Activated naive CD4-positive, alpha-beta T cell treated with anti-CD3 and anti-CD28 coated beads, Interleukin-2, amount 50 U/mL, for 24 hours (primary cell): ENCODE data around the gene HCAR2.
A peak's percentile ranks its signal among the peaks of the same experiment; 100 is the strongest.
"Not testable (repeated sequence)": the region's sequence is repeated elsewhere in the genome, so short reads cannot be mapped to it uniquely, and the experiment has no call there.

Experiments used
- H3K27ac Mint-ChIP-seq: one replicate; pipeline ENCODE4 v1.8.0; 2021; ENCODE audit warnings: mild to moderate bottlenecking, mixed read lengths
- H3K27me3 Mint-ChIP-seq: one replicate; pipeline ENCODE4 v1.8.0; 2021; ENCODE audit warnings: mixed read lengths
- H3K36me3 Mint-ChIP-seq: one replicate; pipeline ENCODE4 v1.8.0; 2021; ENCODE audit warnings: mixed read lengths
- H3K4me1 Mint-ChIP-seq: one replicate; pipeline ENCODE4 v1.8.0; 2021; ENCODE audit warnings: mixed read lengths
- H3K4me3 Mint-ChIP-seq: one replicate; pipeline ENCODE4 v1.8.0; 2021; ENCODE audit warnings: mild to moderate bottlenecking, mixed read lengths
- H3K9me3 Mint-ChIP-seq: one replicate; pipeline ENCODE4 v1.8.0; 2021; ENCODE audit warnings: mixed read lengths

HCAR2 gene

GRCh38 chr12:122725452-122726079 is 22.4 kb upstream of the HCAR2 start:
- Mint-ChIP-seq H3K4me3 (peak overlapping the region; percentile 75), H3K27ac (peak overlapping the region; percentile 88), H3K4me1 (peaks cover 52% of the 10 kb centered on the region)

GRCh38 chr12:122724641-122725243 is 21.6 kb upstream of the HCAR2 start:
- Mint-ChIP-seq H3K4me1 (peaks cover 49% of the 10 kb centered on the region), H3K4me3 (no peak overlapping the region), H3K27me3 (no peaks in the 10 kb centered on the region), H3K9me3 (no peaks in the 10 kb centered on the region), H3K36me3 (no peaks in the 10 kb centered on the region), H3K27ac (no peak overlapping the region)

More at GRCh38 chr12:122725452-122726079, 22.4 kb upstream of the HCAR2 start:
- no peaks in the 10 kb centered on the region for H3K27me3 Mint-ChIP-seq
- H3K9me3 Mint-ChIP-seq: no peaks in the 10 kb centered on the region
- no peaks in the 10 kb centered on the region for H3K36me3 Mint-ChIP-seq

- Mint-ChIP-seq H3K27me3 (no peaks in the 10 kb centered on the region), H3K4me3 (no peak overlapping the region), H3K9me3 (no peaks in the 10 kb centered on the region), H3K4me1 (peaks cover 33% of the 10 kb centered on the region), H3K27ac (no peak overlapping the region), H3K36me3 (no peaks in the 10 kb centered on the region)
These were observed 19.2 kb upstream of the HCAR2 start for GRCh38 chr12:122722387-122722786.

- Mint-ChIP-seq H3K4me1 (peaks cover 29% of the 10 kb centered on the region), H3K36me3 (no peaks in the 10 kb centered on the region), H3K4me3 (peak overlapping the region; percentile 43), H3K27ac (peak overlapping the region; percentile 70), H3K9me3 (no peaks in the 10 kb centered on the region), H3K27me3 (no peaks in the 10 kb centered on the region)
These were observed 17.9 kb upstream of the HCAR2 start for GRCh38 chr12:122721057-122721545.

DNA sequence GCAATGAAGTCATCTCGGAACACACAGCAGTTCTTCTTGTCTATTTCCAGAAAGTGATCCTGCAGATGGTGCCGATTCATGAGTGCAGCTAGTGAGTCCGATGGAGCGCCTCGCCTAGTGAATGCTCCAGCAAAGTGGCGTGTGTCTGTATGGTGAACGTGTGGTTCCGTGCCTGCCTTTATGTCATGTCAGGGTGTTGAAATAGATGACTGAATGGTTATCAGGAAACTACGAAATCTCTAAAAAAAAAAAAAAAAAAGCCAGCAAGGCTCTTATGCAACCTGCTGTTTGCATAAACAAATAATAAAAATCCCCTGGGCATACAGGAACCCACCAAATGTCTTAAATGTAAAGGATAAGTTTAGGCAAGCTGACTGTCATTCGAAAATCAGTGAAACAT is 13.5 kb upstream of the HCAR2 start, which contains the start of gene HCAR3:
Gene HCAR3, minus strand, starts transcription at position 154 of the 400 bp plus-strand sequence. Its CDS starts 74 bp downstream, at position 80.
- H3K36me3 Mint-ChIP-seq, H3K4me3 Mint-ChIP-seq, H3K27ac Mint-ChIP-seq, H3K27me3 Mint-ChIP-seq, H3K9me3 Mint-ChIP-seq: not testable (repeated sequence)
- peaks cover 11% of the 10 kb centered on the region for H3K4me1 Mint-ChIP-seq

- H3K4me1 Mint-ChIP-seq, H3K4me3 Mint-ChIP-seq, H3K27me3 Mint-ChIP-seq, H3K36me3 Mint-ChIP-seq, H3K27ac Mint-ChIP-seq, H3K9me3 Mint-ChIP-seq: not testable (repeated sequence)
These were observed 12.1 kb upstream of the HCAR2 start for GRCh38 chr12:122715211-122715610.

- not testable (repeated sequence) for H3K9me3 Mint-ChIP-seq, H3K36me3 Mint-ChIP-seq, H3K27me3 Mint-ChIP-seq, H3K4me3 Mint-ChIP-seq, H3K4me1 Mint-ChIP-seq, H3K27ac Mint-ChIP-seq
These were observed 10.5 kb upstream of the HCAR2 start for GRCh38 chr12:122713491-122714188.

DNA sequence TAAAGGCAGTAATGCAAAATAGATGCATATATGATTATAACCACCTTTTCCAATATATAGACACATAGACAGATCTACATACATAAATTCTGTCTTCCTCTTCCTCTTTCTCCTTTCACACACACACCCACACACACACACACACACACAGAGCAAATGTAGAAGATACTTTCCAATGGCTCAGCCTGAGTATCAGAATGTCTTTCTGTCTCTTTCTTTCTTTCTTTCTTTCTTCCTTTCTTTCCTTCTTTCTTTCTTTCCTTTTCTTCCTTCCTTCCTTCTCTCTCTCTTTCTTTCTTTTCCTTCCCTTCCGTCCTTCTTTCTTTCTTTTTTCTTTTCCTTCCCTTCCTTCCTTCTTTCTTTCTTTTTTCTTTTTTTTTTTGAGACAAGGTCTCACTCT is 8.1 kb upstream of the HCAR2 start:
- not testable (repeated sequence) for H3K4me3 Mint-ChIP-seq, H3K4me1 Mint-ChIP-seq, H3K36me3 Mint-ChIP-seq, H3K9me3 Mint-ChIP-seq, H3K27ac Mint-ChIP-seq, H3K27me3 Mint-ChIP-seq

DNA sequence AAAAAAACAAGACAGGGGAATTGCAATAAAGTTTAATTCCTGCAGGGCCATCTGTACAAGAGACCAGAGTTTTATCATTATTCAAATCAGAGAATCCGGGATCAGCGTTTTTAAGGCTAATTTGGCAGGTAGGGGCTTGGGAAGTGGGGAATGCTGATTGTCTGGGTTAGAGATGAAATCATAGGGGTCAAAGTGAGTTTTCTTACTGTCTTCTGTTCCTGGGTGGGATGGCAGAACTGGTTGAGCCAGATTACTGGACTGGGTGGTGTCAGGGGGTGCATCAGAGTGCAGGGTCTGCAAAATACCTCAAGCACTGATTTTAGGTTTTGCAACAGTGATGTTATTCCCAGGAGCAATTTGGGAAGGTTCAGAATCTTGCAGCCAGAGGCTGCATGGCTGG is 7.2 kb upstream of the HCAR2 start:
- H3K27me3 Mint-ChIP-seq, H3K4me3 Mint-ChIP-seq, H3K9me3 Mint-ChIP-seq, H3K27ac Mint-ChIP-seq, H3K36me3 Mint-ChIP-seq, H3K4me1 Mint-ChIP-seq: not testable (repeated sequence)

GRCh38 chr12:122709287-122709686 is 6.1 kb upstream of the HCAR2 start:
- H3K4me1 Mint-ChIP-seq, H3K27ac Mint-ChIP-seq, H3K9me3 Mint-ChIP-seq: not testable (repeated sequence)

GRCh38 chr12:122703841-122704240 is 684 bp upstream of the HCAR2 start:
- not testable (repeated sequence) for H3K36me3 Mint-ChIP-seq, H3K27ac Mint-ChIP-seq, H3K27me3 Mint-ChIP-seq, H3K4me3 Mint-ChIP-seq, H3K4me1 Mint-ChIP-seq, H3K9me3 Mint-ChIP-seq

More at GRCh38 chr12:122709287-122709686, 6.1 kb upstream of the HCAR2 start:
- H3K36me3 Mint-ChIP-seq, H3K27me3 Mint-ChIP-seq, H3K4me3 Mint-ChIP-seq: not testable (repeated sequence)

DNA sequence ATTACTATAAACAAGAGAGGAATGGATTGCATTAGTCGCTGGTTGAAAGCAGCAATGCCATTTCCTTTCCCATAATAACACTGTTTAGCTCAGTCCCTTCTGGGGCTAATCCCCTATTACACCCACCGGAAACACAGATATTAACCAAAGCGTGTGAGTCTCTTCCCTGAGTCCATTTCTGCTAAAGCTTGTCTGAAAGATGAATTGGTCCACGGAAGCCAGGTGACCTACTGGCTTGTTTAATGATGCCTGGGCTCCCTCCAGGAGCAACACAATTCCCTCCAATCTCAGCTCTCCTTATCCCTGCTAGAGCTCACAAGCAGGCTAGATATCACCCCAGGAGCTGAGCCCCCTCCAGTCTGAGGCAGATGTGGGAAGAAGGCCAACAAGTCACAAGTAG is 1.7 kb downstream of the HCAR2 start:
- H3K4me3 Mint-ChIP-seq, H3K9me3 Mint-ChIP-seq, H3K27ac Mint-ChIP-seq, H3K36me3 Mint-ChIP-seq, H3K27me3 Mint-ChIP-seq: not testable (repeated sequence)
- peaks cover 11% of the 10 kb centered on the region for H3K4me1 Mint-ChIP-seq

- H3K27me3 Mint-ChIP-seq, H3K9me3 Mint-ChIP-seq, H3K4me3 Mint-ChIP-seq, H3K36me3 Mint-ChIP-seq, H3K27ac Mint-ChIP-seq: not testable (repeated sequence)
- H3K4me1 Mint-ChIP-seq: peaks cover 11% of the 10 kb centered on the region
These were observed 3.0 kb downstream of the HCAR2 start for GRCh38 chr12:122700038-122700710.

GRCh38 chr12:122696922-122697321 is 6.2 kb downstream of the HCAR2 start:
- not testable (repeated sequence) for H3K36me3 Mint-ChIP-seq, H3K27me3 Mint-ChIP-seq, H3K4me3 Mint-ChIP-seq, H3K27ac Mint-ChIP-seq, H3K9me3 Mint-ChIP-seq
- H3K4me1 Mint-ChIP-seq: peaks cover 11% of the 10 kb centered on the region

- no peaks in the 10 kb centered on the region for H3K4me1 Mint-ChIP-seq
- no peaks in the 10 kb centered on the region for H3K36me3 Mint-ChIP-seq
- H3K4me3 Mint-ChIP-seq: no peak overlapping the region
- no peaks in the 10 kb centered on the region for H3K27me3 Mint-ChIP-seq
- no peaks in the 10 kb centered on the region for H3K9me3 Mint-ChIP-seq
- H3K27ac Mint-ChIP-seq: no peak overlapping the region
These were observed 11.6 kb downstream of the HCAR2 start for GRCh38 chr12:122691566-122691965.

DNA sequence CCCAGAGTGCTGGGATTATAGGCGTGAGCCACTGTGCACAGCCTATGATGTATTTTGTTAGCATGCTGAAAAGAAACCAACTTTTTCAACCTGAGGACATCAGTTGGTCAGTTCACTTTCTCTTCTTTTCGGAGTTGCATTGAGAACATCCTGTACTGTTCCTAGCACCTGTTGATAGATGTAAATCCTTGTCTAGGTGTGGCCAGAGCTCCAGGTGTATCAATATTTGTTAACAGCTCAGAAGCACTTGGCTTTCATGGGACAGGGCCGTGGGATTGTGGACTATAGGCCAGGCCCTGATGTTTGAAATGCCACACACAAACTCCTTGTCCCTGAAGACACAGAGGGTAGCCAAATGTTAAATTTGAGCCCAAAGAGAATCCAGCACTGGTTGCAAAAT is 14.9 kb downstream of the HCAR2 start:
- Mint-ChIP-seq H3K9me3 (no peaks in the 10 kb centered on the region), H3K36me3 (no peaks in the 10 kb centered on the region), H3K4me3 (no peak overlapping the region), H3K27ac (no peak overlapping the region), H3K4me1 (no peaks in the 10 kb centered on the region), H3K27me3 (no peaks in the 10 kb centered on the region)
